ENCODE data around the gene TRHDE.

DNA sequence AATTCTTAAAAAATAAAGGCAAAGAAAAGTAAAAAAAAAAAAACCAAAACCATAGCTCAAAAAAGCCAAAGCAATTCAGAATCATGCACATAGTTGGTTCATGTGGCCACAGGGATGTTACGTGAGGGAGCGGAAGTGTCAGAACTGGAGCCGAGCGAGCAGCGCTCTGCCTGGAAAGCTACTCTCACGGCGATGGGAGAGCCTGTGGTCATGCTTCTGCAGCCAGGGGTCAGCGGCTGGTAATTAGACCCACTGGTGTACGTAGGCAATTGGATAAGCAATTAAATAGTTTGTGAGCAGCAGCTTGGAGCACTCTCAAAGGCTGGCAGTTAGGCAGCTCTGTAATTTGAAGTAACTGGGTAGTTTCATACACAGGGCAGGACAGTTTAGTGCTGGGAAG lies 58.1 kb downstream of the TRHDE start:
- no peak for TF ChIP-seq POLR2AphosphoS5 (IDR thresholded peaks at IDR 0.05; ENCODE audit: low read depth, low read length)
- TF ChIP-seq POLR2A (IDR thresholded peaks at IDR 0.05; ENCODE audit: low read depth, low read length), result no peak
